ENCODE measurements around the gene TP53I11. TPM values are rescaled to one million over a fixed set of nuclear protein-coding genes. Genes with fewer than 3 reads are reported as not detected.

TP53I11 gene
- total and polyA plus RNA-seq, 2 donors (not counting 3 experiments of a cell fraction or from before 2014, with no cell fraction given): 31.5 to 79.4 TPM

GRCh38 chr11:44914105-44914504 lies 36.6 kb downstream of the TP53I11 start:
- CTCF ChIA-PET: interaction anchor here (1.1 to 3.3 kb wide), 5 partner anchors 12 to 297 kb away, joined by 3 to 12 read pairs (median 3); no protein-coding TSS in a partner anchor
- intact Hi-C loops (cut with micrococcal nuclease): no loop called here

More at GRCh38 chr11:44914105-44914504, 36.6 kb downstream of the TP53I11 start:
- FAIRE-seq (peak; percentile 18), DNase-seq (ENCODE audit: low read depth, low spot score) (no peak)
- BruUV-seq (replicated peaks): no TSS peak
- POLR2A ChIA-PET: no interaction called here
- dilution Hi-C loops (cut with MboI; ENCODE audit: extremely low pct_ligation_motif_present, low sequenced_read_pairs): no loop called here
- Histone ChIP-seq H3K9ac (replicated peaks; ENCODE audit: extremely low read depth, insufficient read depth, low read length) (no peak overlapping the region), H3K9me1 (replicated peaks; ENCODE audit: control insufficient read depth, extremely low read depth, insufficient read depth, low read length) (no peaks in the 10 kb centered on the region), H3K79me2 (ENCODE audit: control insufficient read depth, insufficient read depth, low read length) (no peaks in the 10 kb centered on the region), H3K27ac (ENCODE audit: insufficient read depth, low read depth, low read length) (no peak overlapping the region), H3K4me2 (ENCODE audit: insufficient read depth, low read length) (no peak overlapping the region), H4K20me1 (replicated peaks; ENCODE audit: control insufficient read depth, extremely low read depth, insufficient read depth, low read length) (no peaks in the 10 kb centered on the region), H2AFZ (ENCODE audit: low read depth, low read length) (no peak overlapping the region), H3K27me3 (ENCODE audit: control insufficient read depth in 2 of 2, insufficient read depth in 2 of 2, low read length in 2 of 2) (no peaks in the 10 kb centered on the region), H3K4me3 (replicated peaks in 1 of 3; ENCODE audit: insufficient read depth in 1 of 3, low read depth in 1 of 3, low read length in 3 of 3) (no peak overlapping the region), H3K36me3 (ENCODE audit: control insufficient read depth in 2 of 2, extremely low read depth in 1 of 2, insufficient read depth in 2 of 2, low read length in 2 of 2) (peaks cover 0 to 10% of the 10 kb centered on the region in 2 experiments), H3K4me1 (ENCODE audit: control insufficient read depth, extremely low read depth, insufficient read depth, low read length) (peaks cover 2% of the 10 kb centered on the region), H3K9me3 (replicated peaks; ENCODE audit: control insufficient read depth, insufficient read depth, low read length) (no peaks in the 10 kb centered on the region)
- TF ChIP-seq CTCF (IDR thresholded peaks at IDR 0.05; ENCODE audit: extremely low read depth in 1 of 2, insufficient read depth in 1 of 2, low read depth in 1 of 2, low read length in 2 of 2): no peak
- no peak for TF ChIP-seq JUN (IDR thresholded peaks at IDR 0.05; ENCODE audit: borderline replicate concordance, insufficient read depth, insufficient read length, low read depth)
- no peak for TF ChIP-seq POLR2AphosphoS5 (IDR thresholded peaks at IDR 0.05; ENCODE audit: insufficient read depth, low read depth, low read length)
- no peak for TF ChIP-seq MYC (IDR thresholded peaks at IDR 0.05; ENCODE audit: low read depth, low read length)
- no peak for TF ChIP-seq GATA2 (IDR thresholded peaks at IDR 0.05; ENCODE audit: insufficient read depth, insufficient read length, low read depth, low read length)
- no peak for TF ChIP-seq EZH2 (IDR thresholded peaks at IDR 0.05; ENCODE audit: borderline replicate concordance, low read depth, low read length, severe bottlenecking)

Data from endothelial cell of umbilical vein (primary cell).